Upper lobe of left lung (tissue), 4 donors: ENCODE data around the gene PGM1.

ENCODE experiments used
- EP300 ChIP-seq, 4 donors: sonication (generic); formaldehyde crosslinking; IDR thresholded peaks; one replicate each; pipeline ENCODE4 v1.5.1; 2017; ENCODE audit warnings: antibody characterized with exemption in 4 of 4, control low read depth in 2 of 4
- POLR2A ChIP-seq, 4 donors: fragments of 450-650 bp; IDR thresholded peaks; one replicate each; pipeline ENCODE4 v1.5.1; 2016 to 2017; ENCODE audit warnings: antibody characterized with exemption in 4 of 4, mild to moderate bottlenecking in 2 of 4
- POLR2AphosphoS5 ChIP-seq, 2 donors: sonication (generic); formaldehyde crosslinking; IDR thresholded peaks; one replicate each; pipeline ENCODE4 v1.5.1; 2017; ENCODE audit warnings: antibody characterized with exemption in 2 of 2
- TF ChIP-seq, protein P1 (sequence below), 6 experiments: fragments of 450-650 bp in 4 of 6; fragments of 200-600 bp in 2 of 6; sonication (generic) in 2 of 6; IDR thresholded peaks; one replicate each; pipeline ENCODE4 v1.5.1; 2016 to 2019; ENCODE audit warnings: antibody characterized with exemption in 6 of 6

GRCh38 chr1:63682936-63683335 is 89.7 kb downstream of the PGM1 start:
- TF ChIP-seq, protein P1, sequence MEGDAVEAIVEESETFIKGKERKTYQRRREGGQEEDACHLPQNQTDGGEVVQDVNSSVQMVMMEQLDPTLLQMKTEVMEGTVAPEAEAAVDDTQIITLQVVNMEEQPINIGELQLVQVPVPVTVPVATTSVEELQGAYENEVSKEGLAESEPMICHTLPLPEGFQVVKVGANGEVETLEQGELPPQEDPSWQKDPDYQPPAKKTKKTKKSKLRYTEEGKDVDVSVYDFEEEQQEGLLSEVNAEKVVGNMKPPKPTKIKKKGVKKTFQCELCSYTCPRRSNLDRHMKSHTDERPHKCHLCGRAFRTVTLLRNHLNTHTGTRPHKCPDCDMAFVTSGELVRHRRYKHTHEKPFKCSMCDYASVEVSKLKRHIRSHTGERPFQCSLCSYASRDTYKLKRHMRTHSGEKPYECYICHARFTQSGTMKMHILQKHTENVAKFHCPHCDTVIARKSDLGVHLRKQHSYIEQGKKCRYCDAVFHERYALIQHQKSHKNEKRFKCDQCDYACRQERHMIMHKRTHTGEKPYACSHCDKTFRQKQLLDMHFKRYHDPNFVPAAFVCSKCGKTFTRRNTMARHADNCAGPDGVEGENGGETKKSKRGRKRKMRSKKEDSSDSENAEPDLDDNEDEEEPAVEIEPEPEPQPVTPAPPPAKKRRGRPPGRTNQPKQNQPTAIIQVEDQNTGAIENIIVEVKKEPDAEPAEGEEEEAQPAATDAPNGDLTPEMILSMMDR (IDR thresholded peaks at IDR 0.05), result no peak
- TF ChIP-seq POLR2A (IDR thresholded peaks at IDR 0.05) (no peak), POLR2AphosphoS5 (IDR thresholded peaks at IDR 0.05) (no peak), EP300 (IDR thresholded peaks at IDR 0.05) (no peak)
